HL-60 (cell line): Measurements from ENCODE around the gene ALPL.

Experiments
- GABPA ChIP-seq: IDR thresholded peaks from 2 replicates; pipeline ENCODE4 v1.6.1; 2012; ENCODE audit warnings: low read depth
- POLR2AphosphoS5 ChIP-seq: IDR thresholded peaks from 2 replicates; pipeline ENCODE4 v1.6.1; 2012; ENCODE audit warnings: low read depth
- SPI1 ChIP-seq: IDR thresholded peaks from 2 replicates; pipeline ENCODE4 v1.6.1; 2012; ENCODE audit warnings: low read depth, mild to moderate bottlenecking, borderline replicate concordance
- TF ChIP-seq, protein P1 (sequence below): IDR thresholded peaks from one replicate; pipeline ENCODE4 v1.5.1; 2011; ENCODE audit warnings: low read length, control low read depth, inconsistent platforms; ENCODE audit not compliant: insufficient read depth
- TF ChIP-seq, protein P2 (sequence below): IDR thresholded peaks from 2 replicates; pipeline ENCODE4 v1.6.1; 2012; ENCODE audit warnings: low read depth; ENCODE audit not compliant: insufficient replicate concordance

DNA sequence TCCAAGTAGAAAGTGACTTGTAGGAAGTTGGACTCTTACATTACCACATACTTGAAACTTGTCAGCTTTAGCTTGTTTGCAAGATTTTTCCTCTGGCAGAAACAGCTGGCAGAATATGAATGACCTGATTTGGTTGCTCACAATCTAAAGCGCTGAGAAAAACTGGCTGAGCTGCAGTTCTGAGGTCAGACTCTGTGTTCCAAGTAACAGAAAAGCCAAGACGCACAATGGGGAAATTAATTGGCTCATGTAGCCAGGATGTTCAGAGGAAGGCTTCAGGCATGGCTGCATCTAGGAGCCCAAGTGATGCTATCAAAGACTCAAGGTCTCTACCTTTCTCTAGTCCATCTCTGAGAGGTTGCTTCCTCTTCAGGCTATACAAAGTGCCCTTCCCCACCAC lies 27.0 kb downstream of the ALPL start:
- TF ChIP-seq, protein P1, sequence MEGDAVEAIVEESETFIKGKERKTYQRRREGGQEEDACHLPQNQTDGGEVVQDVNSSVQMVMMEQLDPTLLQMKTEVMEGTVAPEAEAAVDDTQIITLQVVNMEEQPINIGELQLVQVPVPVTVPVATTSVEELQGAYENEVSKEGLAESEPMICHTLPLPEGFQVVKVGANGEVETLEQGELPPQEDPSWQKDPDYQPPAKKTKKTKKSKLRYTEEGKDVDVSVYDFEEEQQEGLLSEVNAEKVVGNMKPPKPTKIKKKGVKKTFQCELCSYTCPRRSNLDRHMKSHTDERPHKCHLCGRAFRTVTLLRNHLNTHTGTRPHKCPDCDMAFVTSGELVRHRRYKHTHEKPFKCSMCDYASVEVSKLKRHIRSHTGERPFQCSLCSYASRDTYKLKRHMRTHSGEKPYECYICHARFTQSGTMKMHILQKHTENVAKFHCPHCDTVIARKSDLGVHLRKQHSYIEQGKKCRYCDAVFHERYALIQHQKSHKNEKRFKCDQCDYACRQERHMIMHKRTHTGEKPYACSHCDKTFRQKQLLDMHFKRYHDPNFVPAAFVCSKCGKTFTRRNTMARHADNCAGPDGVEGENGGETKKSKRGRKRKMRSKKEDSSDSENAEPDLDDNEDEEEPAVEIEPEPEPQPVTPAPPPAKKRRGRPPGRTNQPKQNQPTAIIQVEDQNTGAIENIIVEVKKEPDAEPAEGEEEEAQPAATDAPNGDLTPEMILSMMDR = no peak
- TF ChIP-seq POLR2AphosphoS5 (no peak), SPI1 (no peak), GABPA (no peak)
- TF ChIP-seq, protein P2, sequence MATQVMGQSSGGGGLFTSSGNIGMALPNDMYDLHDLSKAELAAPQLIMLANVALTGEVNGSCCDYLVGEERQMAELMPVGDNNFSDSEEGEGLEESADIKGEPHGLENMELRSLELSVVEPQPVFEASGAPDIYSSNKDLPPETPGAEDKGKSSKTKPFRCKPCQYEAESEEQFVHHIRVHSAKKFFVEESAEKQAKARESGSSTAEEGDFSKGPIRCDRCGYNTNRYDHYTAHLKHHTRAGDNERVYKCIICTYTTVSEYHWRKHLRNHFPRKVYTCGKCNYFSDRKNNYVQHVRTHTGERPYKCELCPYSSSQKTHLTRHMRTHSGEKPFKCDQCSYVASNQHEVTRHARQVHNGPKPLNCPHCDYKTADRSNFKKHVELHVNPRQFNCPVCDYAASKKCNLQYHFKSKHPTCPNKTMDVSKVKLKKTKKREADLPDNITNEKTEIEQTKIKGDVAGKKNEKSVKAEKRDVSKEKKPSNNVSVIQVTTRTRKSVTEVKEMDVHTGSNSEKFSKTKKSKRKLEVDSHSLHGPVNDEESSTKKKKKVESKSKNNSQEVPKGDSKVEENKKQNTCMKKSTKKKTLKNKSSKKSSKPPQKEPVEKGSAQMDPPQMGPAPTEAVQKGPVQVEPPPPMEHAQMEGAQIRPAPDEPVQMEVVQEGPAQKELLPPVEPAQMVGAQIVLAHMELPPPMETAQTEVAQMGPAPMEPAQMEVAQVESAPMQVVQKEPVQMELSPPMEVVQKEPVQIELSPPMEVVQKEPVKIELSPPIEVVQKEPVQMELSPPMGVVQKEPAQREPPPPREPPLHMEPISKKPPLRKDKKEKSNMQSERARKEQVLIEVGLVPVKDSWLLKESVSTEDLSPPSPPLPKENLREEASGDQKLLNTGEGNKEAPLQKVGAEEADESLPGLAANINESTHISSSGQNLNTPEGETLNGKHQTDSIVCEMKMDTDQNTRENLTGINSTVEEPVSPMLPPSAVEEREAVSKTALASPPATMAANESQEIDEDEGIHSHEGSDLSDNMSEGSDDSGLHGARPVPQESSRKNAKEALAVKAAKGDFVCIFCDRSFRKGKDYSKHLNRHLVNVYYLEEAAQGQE = no peak
